Smooth muscle cell of the brain vasculature (primary cell): ENCODE data around the gene SYT13.

ENCODE experiments used
- DNase-seq: peaks from one replicate; pipeline ENCODE4 v3.0.0-alpha.2; 2012; ENCODE audit warnings: low read depth, low spot score

SYT13 gene

DNA sequence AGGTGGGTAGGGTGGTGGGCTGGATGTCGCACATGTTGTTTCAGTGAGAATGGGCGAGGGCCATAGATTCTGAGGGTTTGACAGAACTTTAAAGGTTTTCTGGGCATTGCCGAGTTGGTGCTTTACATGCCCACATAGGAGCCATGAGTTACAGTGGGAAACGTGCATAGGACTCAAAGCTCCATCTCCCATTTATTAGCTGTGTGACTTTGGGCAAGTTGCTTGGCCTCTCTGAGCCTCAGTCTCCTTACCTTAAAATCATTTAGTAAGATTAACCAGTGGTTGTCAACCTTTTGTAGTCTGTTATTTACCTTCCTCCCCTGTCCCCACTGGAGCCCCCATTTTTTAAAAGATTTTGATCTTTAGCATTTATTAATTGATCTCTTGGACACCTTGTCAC, 67.4 kb downstream of the SYT13 start:
- no peak for DNase-seq

DNA sequence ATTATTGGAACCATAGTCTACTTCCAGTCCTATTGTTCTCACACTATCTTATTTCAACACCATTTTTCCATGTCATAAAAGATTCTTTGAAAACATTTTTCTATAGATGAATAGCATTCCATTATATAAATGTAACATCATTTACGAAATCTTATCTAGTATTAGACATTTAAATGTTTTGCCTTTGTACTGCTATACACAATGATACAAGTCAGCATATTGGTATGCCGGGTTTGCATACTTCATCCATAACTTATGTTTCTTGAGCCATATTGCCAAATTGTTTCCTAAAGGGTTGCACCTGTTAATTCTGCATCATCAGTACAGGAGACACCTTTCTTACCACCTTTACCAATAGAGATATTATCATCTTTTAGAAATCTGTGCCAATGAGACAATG, 68.2 kb downstream of the SYT13 start:
- DNase-seq, result no peak

DNA sequence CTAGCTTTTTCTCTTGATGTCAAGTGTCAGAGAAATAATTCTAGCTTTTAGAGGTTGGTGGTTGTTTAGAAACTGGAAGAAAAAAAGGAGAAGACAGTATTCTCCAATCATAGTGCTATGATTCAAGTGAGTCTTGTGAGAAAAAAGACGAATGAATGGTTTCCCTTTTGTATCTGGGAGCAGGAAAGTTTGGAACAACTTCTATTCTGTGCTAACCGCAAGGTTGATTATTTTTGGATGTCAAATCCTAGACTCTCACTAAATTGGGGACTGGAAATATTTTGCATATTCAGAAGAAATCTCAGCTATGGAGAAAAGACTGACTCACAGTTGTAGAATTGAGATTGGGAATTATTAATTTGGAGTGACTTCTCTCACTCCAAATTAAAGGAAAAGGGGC, 69.2 kb downstream of the SYT13 start:
- DNase-seq, result no peak

DNA sequence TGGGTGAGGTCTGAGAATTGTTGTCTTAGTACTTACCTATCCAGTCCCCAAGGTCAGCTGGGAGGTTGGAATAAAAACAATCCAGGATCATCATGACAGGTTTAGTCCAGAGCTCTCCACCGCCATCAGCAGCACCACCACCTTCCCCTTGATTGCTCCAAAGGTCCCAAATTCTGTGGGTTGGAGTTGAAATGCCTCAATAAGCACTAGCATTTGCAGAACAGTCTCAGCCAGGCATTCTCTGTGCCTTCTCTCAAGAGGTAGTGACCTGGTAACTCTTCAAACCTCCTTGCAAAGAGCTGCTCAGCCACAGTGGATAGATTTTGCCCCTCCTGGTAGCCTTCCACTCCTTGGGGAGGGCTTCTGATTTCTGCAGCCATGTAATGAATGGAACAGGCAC, 70.1 kb downstream of the SYT13 start:
- no peak for DNase-seq

DNA sequence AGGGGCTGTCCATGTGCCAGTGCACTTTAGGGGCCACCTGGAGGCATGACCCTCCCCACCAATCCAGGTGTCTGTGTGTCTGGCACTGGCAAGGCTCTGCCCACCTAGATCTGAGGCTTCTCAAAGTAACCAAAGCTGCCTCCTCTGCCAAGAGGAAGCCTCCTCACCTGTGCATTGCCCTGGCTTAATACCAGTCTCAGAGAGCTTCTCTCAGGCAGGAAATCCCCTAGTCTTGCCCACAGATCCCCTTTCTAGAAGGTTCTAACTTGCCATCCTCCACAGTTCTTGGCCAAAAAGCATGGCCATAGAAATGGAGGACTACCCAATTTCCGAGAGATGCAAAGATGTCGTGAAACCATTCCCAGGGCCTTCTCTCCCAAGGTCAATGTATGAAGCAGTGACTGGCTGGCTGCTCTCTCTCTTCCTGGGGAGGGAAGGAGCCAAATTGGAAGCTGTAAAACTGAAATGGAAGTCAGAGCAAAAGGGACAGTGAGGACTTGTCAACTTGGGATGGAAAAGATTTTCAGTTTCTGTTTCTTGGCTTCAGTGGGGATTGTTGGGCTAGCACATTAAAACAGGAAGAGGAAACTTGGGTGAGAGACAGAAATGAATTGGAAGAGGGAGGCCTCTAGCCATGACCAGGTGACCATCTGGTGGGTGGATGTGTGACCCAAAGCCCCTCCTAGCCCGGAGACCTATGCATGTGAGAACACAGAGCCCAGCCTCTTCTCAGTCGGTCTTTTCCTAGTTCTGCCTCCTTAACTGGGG, 70.9 kb downstream of the SYT13 start:
- DNase-seq, result no peak

DNA sequence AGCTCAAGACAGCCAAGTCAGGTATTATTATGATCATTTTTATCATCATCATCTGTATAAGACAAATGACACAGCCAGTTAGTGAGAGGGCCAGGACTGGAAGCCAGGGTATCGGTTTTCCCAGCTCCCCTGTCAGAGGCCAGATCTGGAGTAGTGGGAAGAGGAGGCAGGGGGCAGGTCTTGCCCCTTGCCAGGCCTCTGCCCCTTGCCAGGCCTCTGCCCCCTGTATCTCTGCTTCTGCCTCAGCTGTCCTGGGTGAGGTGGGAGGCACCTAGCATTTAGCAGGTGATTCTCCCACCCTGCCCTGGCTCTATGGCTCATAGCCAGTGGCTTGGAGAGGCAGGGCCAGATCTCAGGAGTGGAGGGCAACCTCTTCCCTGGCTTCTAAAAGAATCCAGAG, 72.4 kb downstream of the SYT13 start:
- no peak for DNase-seq

DNA sequence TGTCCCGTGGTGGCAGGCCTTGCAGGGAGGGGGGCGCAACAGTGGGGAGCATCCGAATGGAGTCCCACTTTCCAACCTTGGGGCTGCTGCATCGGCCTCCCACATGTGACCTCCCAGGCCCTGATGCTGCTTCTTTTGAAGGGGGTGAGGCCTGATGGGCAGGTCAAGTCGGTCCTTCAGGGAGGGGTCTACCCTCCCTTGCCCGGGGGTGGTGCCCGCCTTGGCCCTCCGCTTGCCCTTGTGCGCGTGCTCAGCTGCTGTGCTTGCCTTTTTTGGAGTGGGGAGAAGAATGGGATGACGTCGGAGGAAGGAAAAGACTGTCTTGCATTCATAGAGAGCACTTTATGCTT, 72.8 kb downstream of the SYT13 start:
- no peak for DNase-seq

DNA sequence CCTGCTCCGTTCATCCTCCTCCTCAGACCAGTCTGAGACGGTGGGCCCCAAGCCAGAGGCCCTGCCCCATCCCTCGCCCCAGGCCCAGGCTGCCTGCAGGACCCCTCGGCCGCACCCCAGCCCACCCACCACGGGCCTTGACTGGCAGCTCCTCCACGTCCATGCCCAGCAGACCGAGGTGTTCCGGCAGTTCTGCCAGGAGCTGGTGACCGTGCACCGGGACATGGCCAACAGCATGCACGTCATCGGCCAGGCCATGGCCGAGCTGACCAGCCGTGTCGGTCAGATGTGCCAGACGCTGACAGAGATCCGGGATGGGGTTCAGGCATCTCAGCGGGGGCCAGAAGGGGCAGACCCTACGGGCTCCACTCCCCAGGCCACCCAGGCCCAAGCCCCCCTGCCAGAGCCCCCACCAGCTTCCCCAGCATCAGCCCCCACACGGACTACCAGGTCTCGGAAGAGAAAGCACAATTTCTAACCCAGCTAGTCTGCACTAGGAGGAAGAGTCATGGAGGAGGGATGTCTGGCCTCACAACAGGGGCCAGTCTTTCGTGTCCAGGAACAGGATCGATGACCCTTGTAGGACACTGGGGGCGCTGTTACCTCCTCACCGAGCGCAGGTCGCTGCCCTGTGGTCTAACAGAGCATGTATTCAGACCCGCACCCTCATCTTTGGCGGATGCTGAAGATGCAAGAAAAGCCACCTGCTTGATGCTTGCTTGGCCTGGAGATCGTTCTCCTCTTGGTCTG, 73.4 kb downstream of the SYT13 start:
- DNase-seq, result no peak

DNA sequence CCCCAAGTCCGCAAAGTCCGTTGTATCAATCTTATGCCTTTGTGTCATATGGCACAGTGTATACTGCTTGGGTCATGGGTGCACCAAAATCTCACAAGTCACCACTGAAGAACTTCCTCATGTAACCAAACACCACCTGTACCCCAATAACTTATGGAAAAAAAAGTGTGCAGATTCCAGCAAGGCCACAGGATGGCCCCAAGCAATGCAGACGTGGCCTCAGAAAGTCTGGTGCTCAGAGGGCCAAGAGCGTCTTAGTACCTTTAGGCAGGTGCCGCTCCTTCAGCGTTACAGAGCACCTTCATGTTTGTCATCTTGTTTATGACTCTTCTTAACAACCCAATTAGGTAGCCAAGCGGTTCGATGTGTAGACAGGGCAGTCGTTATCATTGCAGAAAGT, 74.4 kb downstream of the SYT13 start:
- no peak for DNase-seq

DNA sequence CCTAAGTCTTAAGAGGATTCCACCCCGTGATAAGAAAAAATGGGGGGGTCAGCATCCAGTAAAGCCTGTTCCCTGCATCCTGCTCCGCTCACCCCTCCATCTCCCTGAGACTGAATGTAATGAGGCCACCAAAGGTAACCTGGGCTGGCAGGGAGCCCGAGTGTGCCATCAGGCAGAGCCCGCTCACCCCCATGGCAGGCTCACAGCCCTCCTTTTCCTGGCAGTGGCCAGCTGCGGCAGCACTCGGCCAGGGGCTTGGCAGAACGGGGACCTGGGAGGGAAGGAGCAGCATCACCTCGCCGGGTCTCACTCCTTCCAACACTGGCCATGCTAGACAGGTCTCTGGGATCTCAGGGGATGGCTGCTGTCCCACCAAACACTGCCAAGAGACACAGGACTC, 75.3 kb downstream of the SYT13 start:
- no peak for DNase-seq

DNA sequence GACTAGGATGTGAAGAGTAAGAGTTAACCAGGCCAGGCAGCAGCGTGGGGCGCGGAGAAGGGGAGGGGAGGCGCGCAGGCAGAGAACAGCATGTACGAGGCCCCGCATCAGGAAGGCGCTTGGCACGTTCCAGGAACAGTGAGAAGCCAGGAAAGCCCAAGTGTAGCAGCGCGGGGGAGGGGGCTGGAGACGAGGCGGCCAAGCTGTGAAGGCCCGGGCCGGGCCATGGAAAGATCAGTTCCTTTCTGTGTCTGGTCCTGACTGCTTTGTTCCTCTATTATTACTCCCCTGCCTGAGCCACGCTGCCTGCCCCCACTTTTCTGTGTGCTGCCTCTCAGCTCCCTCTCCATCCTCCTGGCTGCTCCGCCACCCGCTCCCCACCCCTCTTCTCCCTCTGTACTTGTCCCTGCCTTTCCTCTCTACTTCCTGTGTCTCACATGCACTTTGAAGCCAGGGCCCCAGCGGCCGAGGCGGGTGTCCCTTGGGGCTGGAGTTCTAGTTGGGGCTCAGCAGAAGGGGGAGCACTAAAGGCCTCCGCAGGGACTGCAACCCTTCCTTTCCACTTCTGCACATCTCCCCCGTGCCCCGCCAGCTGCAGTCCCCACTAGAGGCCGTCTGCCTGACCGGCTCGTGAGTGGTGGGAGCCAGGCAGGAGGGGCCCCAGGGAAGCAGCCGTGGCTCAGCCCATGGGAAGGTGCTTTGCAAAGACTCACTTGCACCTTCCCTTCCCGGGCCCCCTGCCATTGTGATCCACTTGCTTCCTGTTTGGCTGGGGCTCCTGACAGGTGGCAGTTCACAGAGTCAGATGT, 76.0 kb downstream of the SYT13 start:
- peak; percentile 54 for DNase-seq

DNA sequence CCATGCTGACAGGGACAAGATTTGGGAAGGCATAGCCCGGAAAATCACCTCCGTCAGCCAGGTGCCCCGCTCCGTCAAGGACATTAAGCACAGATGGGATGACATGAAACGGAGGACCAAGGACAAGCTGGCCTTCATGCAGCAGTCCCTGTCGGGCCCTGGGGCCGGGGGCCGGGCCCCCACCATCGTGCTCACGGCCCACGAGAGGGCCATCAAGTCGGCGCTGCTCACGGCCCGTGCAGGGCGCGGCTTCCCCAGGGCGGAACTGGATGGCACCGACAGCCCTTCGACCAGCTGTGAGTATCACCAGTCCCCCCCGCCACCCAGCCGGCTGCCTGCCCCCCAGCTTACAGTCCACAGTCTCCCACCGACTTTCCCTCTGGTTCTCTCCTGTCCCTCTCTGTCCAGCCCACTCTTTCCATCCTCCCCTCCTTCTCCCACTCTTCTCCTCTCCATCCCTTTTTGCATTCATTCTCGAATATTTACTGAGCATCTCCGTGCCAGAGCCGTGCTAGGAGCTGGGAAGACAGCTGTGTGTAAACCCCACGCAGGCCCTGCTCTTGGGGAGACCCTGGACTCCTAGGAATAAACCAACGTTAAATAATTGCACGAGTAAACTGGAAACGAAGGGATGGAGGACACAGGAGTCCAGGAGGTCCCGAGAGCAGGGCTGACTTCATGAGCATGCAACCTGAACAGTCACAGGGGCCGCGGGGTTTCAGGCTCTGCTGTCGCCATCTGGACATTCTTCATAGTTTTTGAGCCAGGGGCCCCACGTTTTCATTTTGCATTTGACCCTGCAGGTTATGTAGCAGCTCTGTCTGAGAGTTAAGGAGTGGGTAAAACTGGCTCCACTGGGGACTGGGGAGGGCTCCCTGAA, 76.9 kb downstream of the SYT13 start:
- DNase-seq, result no peak

DNA sequence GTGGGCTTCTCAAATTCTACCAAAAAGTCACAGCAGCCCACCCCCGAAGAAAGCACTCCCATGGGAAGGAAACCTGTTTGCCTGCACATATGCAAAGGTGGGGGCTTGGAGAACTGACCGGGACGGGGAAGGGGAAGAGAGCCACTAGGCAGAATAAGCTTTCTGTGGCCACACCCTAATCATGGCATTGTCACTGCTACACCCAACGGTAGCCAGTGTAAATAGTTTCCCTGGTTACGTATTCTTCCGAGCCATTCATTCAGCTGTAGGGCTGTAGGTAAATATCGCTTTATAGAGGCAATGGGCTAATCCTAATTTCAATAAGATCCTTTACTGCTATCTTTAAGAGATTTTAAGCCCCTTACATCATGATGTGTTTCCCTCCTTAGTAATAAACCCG, 78.0 kb downstream of the SYT13 start:
- DNase-seq, result no peak

DNA sequence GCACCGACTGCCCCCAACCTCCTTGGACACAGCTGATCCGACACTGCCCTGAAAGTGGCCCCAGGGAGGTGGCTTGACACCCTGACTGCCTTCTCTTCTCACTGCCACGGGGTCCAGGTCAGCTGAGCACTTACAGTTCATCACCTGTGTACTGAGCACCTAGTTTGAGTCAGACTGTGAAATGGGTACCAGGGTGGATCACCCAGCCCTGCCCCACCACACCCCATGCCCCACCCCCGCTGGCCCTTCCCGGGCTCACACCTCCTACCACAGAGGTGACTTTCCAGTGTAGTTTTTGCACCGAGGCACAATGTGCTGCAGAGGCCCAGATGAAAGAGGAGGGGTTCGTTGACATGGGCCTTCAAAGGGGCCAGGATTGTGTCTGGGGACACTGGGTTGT, 80.2 kb downstream of the SYT13 start:
- no peak for DNase-seq

DNA sequence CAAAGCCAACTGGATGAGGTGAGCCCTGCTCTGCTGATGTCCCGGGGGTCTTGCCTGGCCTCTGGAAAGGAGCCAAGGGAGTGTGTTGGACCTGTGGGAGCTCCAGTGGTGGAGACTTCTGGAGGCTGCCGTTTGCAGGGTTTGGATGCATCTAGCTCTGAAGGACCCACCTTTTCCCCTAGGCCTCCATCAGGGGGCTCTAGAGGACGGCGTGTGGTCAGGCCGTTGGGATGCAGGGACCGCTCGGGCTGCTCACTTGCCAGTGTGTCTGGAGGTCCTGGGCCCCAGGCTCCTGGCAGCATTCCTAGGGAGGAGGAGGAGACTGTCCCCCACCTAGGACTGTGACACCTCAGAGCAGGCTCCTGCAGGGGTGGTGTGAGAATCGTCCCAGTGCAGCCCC, 81.4 kb downstream of the SYT13 start:
- no peak for DNase-seq

DNA sequence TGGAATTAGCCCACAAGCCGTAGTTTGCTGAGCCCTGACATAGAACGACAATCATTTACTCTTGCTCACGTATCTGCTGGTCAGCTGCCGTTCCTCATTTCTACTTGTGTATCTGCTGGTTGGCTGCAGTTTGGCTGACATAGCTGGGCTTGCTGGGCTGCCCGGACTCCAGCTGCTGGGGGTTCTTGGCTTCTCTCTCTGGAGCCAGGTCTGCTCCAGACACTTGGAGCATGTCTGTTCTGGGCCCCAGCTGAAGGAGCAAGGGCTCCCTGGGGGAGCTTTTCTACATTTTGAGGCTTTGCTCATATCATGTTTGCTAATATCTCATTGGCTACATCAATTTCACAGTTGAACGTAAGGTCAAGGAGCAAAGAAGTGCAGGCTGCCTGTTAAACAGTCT, 92.4 kb downstream of the SYT13 start:
- no peak for DNase-seq
